HG03159 (cell line): ENCODE results near the gene RPL31.

Source experiments
- ATAC-seq: cut with Tn5 transposase; IDR thresholded peaks from one replicate; pipeline ENCODE4 v1.9.1; 2021; ENCODE audit warnings: mild to moderate bottlenecking, moderate library complexity; ENCODE audit not compliant: unreplicated experiment

The RPL31 gene

GRCh38 chr2:100992262-100992661, 9.8 kb upstream of the RPL31 start:
- no peak for ATAC-seq

- ATAC-seq = no peak
Observed at GRCh38 chr2:100993294-100993693, 8.8 kb upstream of the RPL31 start.

- no peak for ATAC-seq
Observed at GRCh38 chr2:100995309-100996075, 6.6 kb upstream of the RPL31 start.

- no peak for ATAC-seq
Observed at GRCh38 chr2:100997509-100998234, 4.4 kb upstream of the RPL31 start.

- no peak for ATAC-seq
Observed at GRCh38 chr2:100998235-100998573, 3.9 kb upstream of the RPL31 start.

GRCh38 chr2:100999995-101000394, 2.1 kb upstream of the RPL31 start:
- no peak for ATAC-seq

GRCh38 chr2:101002562-101003277, 631 bp downstream of the RPL31 start:
- no peak for ATAC-seq

GRCh38 chr2:101003278-101003775, 1.2 kb downstream of the RPL31 start:
- ATAC-seq = no peak

- ATAC-seq = no peak
Observed at GRCh38 chr2:101004620-101005325, 2.7 kb downstream of the RPL31 start.

- ATAC-seq = no peak
Observed at GRCh38 chr2:101006065-101006715, 4.1 kb downstream of the RPL31 start.

GRCh38 chr2:101007415-101008345, 5.6 kb downstream of the RPL31 start:
- ATAC-seq = no peak

GRCh38 chr2:101011152-101011551, 9.1 kb downstream of the RPL31 start:
- no peak for ATAC-seq

GRCh38 chr2:101012054-101012705, 10.1 kb downstream of the RPL31 start:
- ATAC-seq = peak; percentile 81

- ATAC-seq = no peak
Observed at GRCh38 chr2:101012706-101013181, 10.7 kb downstream of the RPL31 start.

GRCh38 chr2:101014264-101014857, 12.3 kb downstream of the RPL31 start:
- no peak for ATAC-seq

GRCh38 chr2:101017371-101017770, 15.3 kb downstream of the RPL31 start:
- no peak for ATAC-seq

- ATAC-seq = no peak
Observed at GRCh38 chr2:101018934-101019333, 16.8 kb downstream of the RPL31 start.

GRCh38 chr2:101022221-101022620, 20.1 kb downstream of the RPL31 start:
- ATAC-seq = no peak
